ENCODE measurements around the gene MRPL39. TPM values are rescaled to one million over a fixed set of nuclear protein-coding genes. Genes with fewer than 3 reads are reported as not detected.

MRPL39 gene
- total and polyA plus RNA-seq, 9 of the 15 experiments (the other 6 are each of a cell fraction or from before 2014, with no cell fraction given) = 65.4 to 247 (median 105) TPM

GRCh38 chr21:25607151-25608043 is at the start of gene MRPL39 (continued):
- TF ChIP-seq ZNF41 (CRISPR knock-in tag; conservative IDR thresholded peaks at IDR 0.05) = no peak
- peak in 1 of 2 experiments; percentile 24; a peak in 1 of 4 replicates for TF ChIP-seq CSDE1 (IDR thresholded peaks at IDR 0.05)
- 0 out of 2 replicates have a peak, but pooled peaks have one; percentile 19 for TF ChIP-seq HOMEZ (CRISPR knock-in tag; IDR thresholded peaks at IDR 0.05)
- no peak for TF ChIP-seq ZBED1 (IDR thresholded peaks at IDR 0.05)
- peak; percentile 48; the same call in 1 of the 2 replicates for TF ChIP-seq ATF4 (CRISPR knock-in tag; IDR thresholded peaks at IDR 0.05)
- TF ChIP-seq NELFE (IDR thresholded peaks at IDR 0.05; ENCODE audit: insufficient read depth, insufficient read length) = no peak
- TF ChIP-seq NFE2 (IDR thresholded peaks at IDR 0.05; ENCODE audit: low read depth) = no peak; the same call in 1 of the 2 replicates
- TF ChIP-seq MITF (IDR thresholded peaks at IDR 0.05) = no peak; the same call in none of the 2 replicates
- peak; percentile 51; the same call in 1 of the 2 replicates for TF ChIP-seq OTX1 (CRISPR knock-in tag; IDR thresholded peaks at IDR 0.05)
- no peak for TF ChIP-seq MTF1 (CRISPR knock-in tag; IDR thresholded peaks at IDR 0.05; ENCODE audit: borderline replicate concordance)
- TF ChIP-seq SMAD3 (CRISPR knock-in tag; conservative IDR thresholded peaks at IDR 0.05) = no peak
- peak; percentile 83 to 90 for TF ChIP-seq MAZ (CRISPR knock-in tag; conservative IDR thresholded peaks at IDR 0.05 in 1 of 2, IDR thresholded peaks at IDR 0.05 in 1 of 2)
- TF ChIP-seq U2AF1 (optimal IDR thresholded peaks at IDR 0.05; ENCODE audit: low read depth, low read length) = no peak
- peak; percentile 96 for TF ChIP-seq ADNP (tag; IDR thresholded peaks at IDR 0.05)
- no peak for TF ChIP-seq RBM34 (IDR thresholded peaks at IDR 0.05; ENCODE audit: borderline replicate concordance, insufficient read depth, low read length)
- peak; percentile 66 for TF ChIP-seq HNRNPLL (IDR thresholded peaks at IDR 0.05; ENCODE audit: low read depth, low read length, poor library complexity, severe bottlenecking)
- TF ChIP-seq YBX1 (IDR thresholded peaks at IDR 0.05) = no peak
- peak; percentile 38; the same call in 1 of the 2 replicates for TF ChIP-seq ZNF76 (CRISPR knock-in tag; IDR thresholded peaks at IDR 0.05; ENCODE audit: borderline replicate concordance)
- TF ChIP-seq THRB (CRISPR knock-in tag; conservative IDR thresholded peaks at IDR 0.05) = no peak
